Activated naive CD4-positive, alpha-beta T cell treated with anti-CD3 and anti-CD28 coated beads, Interleukin-2, amount 10 ng/mL, durations not matched to agents 7 days and 5 days (primary cell): ENCODE results near the gene IFITM5.

ENCODE experiments used
- CTCF ChIA-PET: fragments of 350-600 bp; sonication (Branson Sonifier 250); formaldehyde crosslinking; loops from one replicate; lab custom pipeline; 2021; ENCODE audit warnings: antibody characterized with exemption; lab: Charles Lee
- DNase-seq: peaks from one replicate; pipeline ENCODE4 v3.0.0-alpha.2; 2020
- H3K27ac Mint-ChIP-seq: one replicate; pipeline ENCODE4 v1.8.0; 2021; ENCODE audit warnings: mild to moderate bottlenecking, moderate library complexity, mixed read lengths
- H3K27me3 Mint-ChIP-seq: one replicate; pipeline ENCODE4 v1.8.0; 2021; ENCODE audit warnings: mild to moderate bottlenecking, mixed read lengths
- H3K36me3 Mint-ChIP-seq: one replicate; pipeline ENCODE4 v1.8.0; 2021; ENCODE audit warnings: mixed read lengths
- H3K4me1 Mint-ChIP-seq: one replicate; pipeline ENCODE4 v1.8.0; 2021; ENCODE audit warnings: mixed read lengths
- H3K4me3 Mint-ChIP-seq: one replicate; pipeline ENCODE4 v1.8.0; 2021; ENCODE audit warnings: mild to moderate bottlenecking, moderate library complexity, mixed read lengths
- H3K9me3 Mint-ChIP-seq: one replicate; pipeline ENCODE4 v1.8.0; 2021; ENCODE audit warnings: mixed read lengths

The IFITM5 gene

DNA sequence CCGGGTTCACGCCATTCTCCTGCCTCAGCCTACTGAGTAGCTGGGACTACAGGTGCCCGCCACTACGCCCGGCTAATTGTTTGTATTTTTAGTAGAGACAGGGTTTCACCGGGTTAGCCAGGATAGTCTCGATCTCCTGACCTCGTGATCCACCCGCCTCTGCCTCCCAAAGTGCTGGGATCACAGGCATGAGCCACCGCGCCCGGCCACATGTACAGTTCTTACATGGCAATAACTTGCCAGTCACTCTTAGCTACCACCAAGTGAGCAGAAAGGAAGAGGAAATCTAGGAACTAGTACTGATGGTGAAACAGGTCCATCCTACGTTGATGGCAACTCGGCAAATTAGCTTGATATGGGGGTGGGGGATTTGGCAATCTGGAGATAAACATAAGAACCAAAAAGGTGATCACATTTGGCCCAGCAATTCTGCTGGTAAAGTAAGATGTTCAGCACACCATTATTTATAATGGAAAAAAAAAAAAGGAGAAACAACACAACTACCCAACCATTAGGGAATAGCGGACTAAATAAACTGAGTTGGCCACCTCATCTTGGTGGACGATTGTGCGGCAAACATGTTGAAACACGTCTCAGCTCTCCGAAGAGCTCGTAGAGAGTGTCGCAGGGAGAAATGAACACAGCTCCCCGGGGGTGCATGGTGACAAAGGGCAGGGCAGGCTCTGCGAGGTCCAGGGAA lies 15.8 kb downstream of the IFITM5 start:
- H3K27ac Mint-ChIP-seq = peak overlapping the region; percentile 86
- no peaks in the 10 kb centered on the region for H3K9me3 Mint-ChIP-seq
- peaks cover 80% of the 10 kb centered on the region for H3K27me3 Mint-ChIP-seq
- CTCF ChIA-PET = interaction anchor here (2.1 to 6.6 kb wide), 3 partner anchors 16 to 33 kb away, joined by 6 to 49 read pairs (median 16); no protein-coding TSS in a partner anchor
- peak overlapping the region; percentile 85 for H3K4me3 Mint-ChIP-seq
- H3K4me1 Mint-ChIP-seq = peaks cover 66% of the 10 kb centered on the region
- peak; percentile 20 for DNase-seq
- peaks cover 54% of the 10 kb centered on the region for H3K36me3 Mint-ChIP-seq

DNA sequence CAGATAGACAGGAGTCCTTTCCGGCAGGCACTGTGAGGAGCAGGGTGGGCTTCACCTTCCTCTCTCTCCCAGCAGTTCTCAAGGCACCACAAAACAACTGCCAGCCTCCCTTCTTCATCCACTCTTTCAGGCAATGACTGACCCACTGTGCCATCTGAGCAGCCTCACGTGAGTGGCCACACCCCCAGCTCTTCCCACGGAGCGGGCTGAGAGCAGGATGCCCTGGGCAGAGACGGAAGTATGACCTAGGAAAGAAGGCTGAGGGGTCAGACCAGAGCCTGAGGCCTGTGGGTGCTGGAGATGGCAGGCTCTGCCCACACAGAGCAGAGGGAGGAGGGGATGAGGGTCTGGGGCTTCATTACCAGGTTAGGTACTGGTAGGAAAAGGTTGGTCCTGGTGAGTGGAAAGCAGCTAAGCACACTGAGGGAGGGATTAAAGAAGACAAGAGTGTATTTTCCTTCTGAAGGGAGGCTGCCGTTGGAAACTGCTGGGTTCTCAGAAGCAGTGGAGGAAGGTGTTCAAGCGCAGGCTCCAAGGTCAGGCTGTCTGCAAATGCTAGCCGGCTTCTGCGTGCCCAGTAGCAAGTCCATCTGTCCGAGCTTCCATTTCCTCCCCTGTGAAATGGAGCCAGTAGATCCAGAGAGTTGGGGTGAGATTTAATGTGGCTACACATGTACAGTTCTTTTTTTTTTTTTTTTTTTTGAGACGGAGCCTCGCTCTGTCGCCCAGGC lies 16.5 kb downstream of the IFITM5 start:
- Mint-ChIP-seq H3K27ac (peak overlapping the region; percentile 86), H3K4me1 (peaks cover 71% of the 10 kb centered on the region)
- peak; percentile 22 for DNase-seq

DNA sequence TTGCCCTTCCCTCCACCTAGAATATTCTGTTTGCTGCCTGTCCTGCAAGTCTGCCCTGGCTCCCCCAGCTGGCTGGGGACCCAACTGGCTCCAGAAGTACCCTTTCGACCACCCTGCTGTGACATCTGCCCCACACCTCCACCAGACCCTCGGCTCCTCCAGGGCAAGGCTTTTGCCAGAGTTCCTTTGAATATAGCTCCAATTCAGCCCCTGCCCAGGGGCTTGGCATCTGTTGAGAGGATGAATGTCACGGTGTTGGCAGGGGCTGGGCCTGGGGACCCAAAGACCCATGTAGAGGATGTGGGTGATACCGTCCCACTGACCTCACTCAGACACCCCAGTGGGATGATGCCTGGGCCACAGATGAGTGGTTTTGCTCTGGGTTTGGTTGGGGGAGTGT lies 17.2 kb downstream of the IFITM5 start:
- H3K36me3 Mint-ChIP-seq = peaks cover 55% of the 10 kb centered on the region
- CTCF ChIA-PET = interaction anchor here (1.2 to 6.6 kb wide), 3 partner anchors 14 to 34 kb away, joined by 5 to 49 read pairs (median 16); no protein-coding TSS in a partner anchor
- peak overlapping the region; percentile 86 for H3K27ac Mint-ChIP-seq
- H3K4me1 Mint-ChIP-seq = peaks cover 75% of the 10 kb centered on the region
- H3K4me3 Mint-ChIP-seq = peak overlapping the region; percentile 85
- H3K27me3 Mint-ChIP-seq = peaks cover 78% of the 10 kb centered on the region
- H3K9me3 Mint-ChIP-seq = peaks cover 2% of the 10 kb centered on the region
- peak; percentile 20 for DNase-seq

More for the DNA sequence above, 16.5 kb downstream of the IFITM5 start:
- CTCF ChIA-PET = interaction anchor here (3.4 to 6.6 kb wide), 2 partner anchors 15 to 32 kb away, joined by 16 to 49 read pairs; no protein-coding TSS in a partner anchor
- H3K9me3 Mint-ChIP-seq = no peaks in the 10 kb centered on the region
- H3K36me3 Mint-ChIP-seq = peaks cover 52% of the 10 kb centered on the region
- H3K27me3 Mint-ChIP-seq = peaks cover 81% of the 10 kb centered on the region
- peak overlapping the region; percentile 85 for H3K4me3 Mint-ChIP-seq

DNA sequence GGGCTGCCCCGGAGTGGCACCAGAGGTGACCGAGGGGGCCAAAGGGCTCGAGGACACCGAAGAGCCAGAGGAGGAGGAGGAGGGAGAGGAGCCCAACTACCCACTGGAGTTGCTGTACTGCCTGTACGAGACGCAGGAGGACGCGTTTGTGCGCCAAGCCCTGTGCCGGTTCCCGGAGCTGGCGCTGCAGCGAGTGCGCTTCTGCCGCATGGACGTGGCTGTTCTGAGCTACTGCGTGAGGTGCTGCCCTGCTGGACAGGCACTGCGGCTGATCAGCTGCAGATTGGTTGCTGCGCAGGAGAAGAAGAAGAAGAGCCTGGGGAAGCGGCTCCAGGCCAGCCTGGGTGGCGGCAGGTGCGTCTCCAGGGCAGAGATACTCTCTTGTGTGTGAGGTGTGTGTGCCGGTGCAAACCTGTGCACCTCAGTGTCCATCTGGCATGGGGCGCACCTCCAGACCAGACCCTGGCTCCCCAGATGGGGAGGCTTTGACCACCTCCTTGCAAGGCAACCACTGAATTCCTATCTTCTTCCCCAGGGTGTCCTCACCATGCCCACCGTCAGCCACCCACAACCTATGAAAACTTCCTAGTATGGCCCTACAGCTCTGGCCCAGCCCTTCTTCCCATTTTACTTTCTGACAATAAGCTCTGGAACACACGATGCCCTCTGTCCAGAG lies 17.7 kb downstream of the IFITM5 start:
- peaks cover 6% of the 10 kb centered on the region for H3K9me3 Mint-ChIP-seq
- peaks cover 74% of the 10 kb centered on the region for H3K4me1 Mint-ChIP-seq
- peaks cover 61% of the 10 kb centered on the region for H3K36me3 Mint-ChIP-seq
- H3K27ac Mint-ChIP-seq = peak overlapping the region; percentile 86
- CTCF ChIA-PET = interaction anchor here (1.2 to 6.6 kb wide), 4 partner anchors 14 to 33 kb away, joined by 5 to 49 read pairs (median 12); no protein-coding TSS in a partner anchor
- peaks cover 79% of the 10 kb centered on the region for H3K27me3 Mint-ChIP-seq
- no peak for DNase-seq
- H3K4me3 Mint-ChIP-seq = peak overlapping the region; percentile 85

DNA sequence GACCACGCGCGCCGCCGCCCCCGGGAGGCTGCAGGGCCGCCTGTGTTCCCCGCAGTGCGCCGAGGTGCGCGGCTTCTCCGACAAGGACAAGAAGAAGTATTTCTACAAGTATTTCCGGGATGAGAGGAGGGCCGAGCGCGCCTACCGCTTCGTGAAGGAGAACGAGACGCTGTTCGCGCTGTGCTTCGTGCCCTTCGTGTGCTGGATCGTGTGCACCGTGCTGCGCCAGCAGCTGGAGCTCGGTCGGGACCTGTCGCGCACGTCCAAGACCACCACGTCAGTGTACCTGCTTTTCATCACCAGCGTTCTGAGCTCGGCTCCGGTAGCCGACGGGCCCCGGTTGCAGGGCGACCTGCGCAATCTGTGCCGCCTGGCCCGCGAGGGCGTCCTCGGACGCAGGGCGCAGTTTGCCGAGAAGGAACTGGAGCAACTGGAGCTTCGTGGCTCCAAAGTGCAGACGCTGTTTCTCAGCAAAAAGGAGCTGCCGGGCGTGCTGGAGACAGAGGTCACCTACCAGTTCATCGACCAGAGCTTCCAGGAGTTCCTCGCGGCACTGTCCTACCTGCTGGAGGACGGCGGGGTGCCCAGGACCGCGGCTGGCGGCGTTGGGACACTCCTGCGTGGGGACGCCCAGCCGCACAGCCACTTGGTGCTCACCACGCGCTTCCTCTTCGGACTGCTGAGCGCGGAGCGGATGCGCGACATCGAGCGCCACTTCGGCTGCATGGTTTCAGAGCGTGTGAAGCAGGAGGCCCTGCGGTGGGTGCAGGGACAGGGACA lies 18.4 kb downstream of the IFITM5 start:
- peaks cover 66% of the 10 kb centered on the region for H3K36me3 Mint-ChIP-seq
- peaks cover 10% of the 10 kb centered on the region for H3K9me3 Mint-ChIP-seq
- H3K4me1 Mint-ChIP-seq = peaks cover 68% of the 10 kb centered on the region
- H3K27ac Mint-ChIP-seq = peak overlapping the region; percentile 86
- H3K27me3 Mint-ChIP-seq = peaks cover 82% of the 10 kb centered on the region
- CTCF ChIA-PET = interaction anchor here (1.2 to 6.6 kb wide), 4 partner anchors 13 to 32 kb away, joined by 5 to 49 read pairs (median 12); no protein-coding TSS in a partner anchor
- peak; percentile 69 for DNase-seq
- peak overlapping the region; percentile 85 for H3K4me3 Mint-ChIP-seq

DNA sequence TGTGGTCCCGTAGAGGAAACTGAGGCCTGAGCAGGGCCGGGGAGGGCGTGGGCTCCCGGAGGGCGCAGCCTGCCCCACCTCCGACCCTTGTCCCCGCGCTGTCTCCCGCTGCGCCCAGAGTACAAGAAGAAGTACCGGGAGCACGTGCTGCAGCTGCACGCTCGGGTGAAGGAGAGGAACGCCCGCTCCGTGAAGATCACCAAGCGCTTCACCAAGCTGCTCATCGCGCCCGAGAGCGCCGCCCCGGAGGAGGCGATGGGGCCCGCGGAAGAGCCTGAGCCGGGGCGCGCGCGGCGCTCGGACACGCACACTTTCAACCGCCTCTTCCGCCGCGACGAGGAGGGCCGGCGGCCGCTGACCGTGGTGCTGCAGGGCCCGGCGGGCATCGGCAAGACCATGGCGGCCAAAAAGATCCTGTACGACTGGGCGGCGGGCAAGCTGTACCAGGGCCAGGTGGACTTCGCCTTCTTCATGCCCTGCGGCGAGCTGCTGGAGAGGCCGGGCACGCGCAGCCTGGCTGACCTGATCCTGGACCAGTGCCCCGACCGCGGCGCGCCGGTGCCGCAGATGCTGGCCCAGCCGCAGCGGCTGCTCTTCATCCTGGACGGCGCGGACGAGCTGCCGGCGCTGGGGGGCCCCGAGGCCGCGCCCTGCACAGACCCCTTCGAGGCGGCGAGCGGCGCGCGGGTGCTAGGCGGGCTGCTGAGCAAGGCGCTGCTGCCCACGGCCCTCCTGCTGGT lies 19.2 kb downstream of the IFITM5 start:
- peak; percentile 72 for DNase-seq
- H3K27ac Mint-ChIP-seq = peak overlapping the region; percentile 91
- H3K9me3 Mint-ChIP-seq = peaks cover 10% of the 10 kb centered on the region
- peak overlapping the region; percentile 85 for H3K4me3 Mint-ChIP-seq
- H3K4me1 Mint-ChIP-seq = peaks cover 63% of the 10 kb centered on the region
- H3K36me3 Mint-ChIP-seq = peaks cover 63% of the 10 kb centered on the region
- peaks cover 82% of the 10 kb centered on the region for H3K27me3 Mint-ChIP-seq
- CTCF ChIA-PET = interaction anchor here (2.1 to 6.6 kb wide), 3 partner anchors 12 to 29 kb away, joined by 7 to 49 read pairs (median 16); no protein-coding TSS in a partner anchor

DNA sequence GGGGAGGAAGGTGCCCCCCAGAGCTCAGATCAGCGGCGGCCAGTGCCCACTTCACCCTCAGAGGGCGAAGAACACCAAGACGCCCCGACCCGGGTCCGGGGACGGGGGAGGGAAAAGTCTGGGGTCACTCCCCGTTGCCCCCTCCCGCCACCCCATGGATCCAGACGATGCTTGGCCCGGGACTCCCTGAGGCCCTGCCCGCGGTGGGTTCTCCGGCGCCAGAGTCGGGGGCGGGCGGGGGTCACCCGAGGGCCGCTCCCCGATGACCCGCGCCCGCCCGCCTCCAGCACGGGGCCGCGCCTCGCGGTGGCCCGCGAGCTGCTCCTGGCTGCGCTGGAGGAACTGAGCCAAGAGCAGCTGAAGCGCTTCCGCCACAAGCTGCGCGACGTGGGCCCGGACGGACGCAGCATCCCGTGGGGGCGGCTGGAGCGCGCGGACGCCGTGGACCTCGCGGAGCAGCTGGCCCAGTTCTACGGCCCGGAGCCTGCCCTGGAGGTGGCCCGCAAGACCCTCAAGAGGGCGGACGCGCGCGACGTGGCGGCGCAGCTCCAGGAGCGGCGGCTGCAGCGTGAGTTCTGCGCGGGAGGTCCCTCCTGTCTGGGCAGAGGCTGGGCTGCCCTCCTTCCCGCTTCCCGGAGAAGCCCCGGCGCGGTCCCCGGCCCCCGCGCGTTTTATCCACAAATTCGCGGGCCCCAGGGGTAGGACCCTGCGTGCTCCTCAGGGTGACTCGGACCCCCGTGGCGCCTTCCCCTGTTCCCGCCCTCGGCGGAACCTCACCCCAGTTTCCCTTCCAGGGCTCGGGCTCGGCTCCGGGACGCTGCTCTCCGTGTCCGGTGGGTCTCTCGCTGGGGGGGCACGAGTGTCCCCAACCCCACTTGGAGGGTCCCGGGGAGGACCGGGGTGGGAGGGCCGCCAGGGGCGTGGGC lies 20.0 kb downstream of the IFITM5 start:
- Mint-ChIP-seq H3K9me3 (peaks cover 10% of the 10 kb centered on the region), H3K4me1 (peaks cover 59% of the 10 kb centered on the region), H3K36me3 (peaks cover 62% of the 10 kb centered on the region), H3K27ac (peak overlapping the region; percentile 96), H3K4me3 (peak overlapping the region; percentile 88), H3K27me3 (peaks cover 80% of the 10 kb centered on the region)
- CTCF ChIA-PET = interaction anchor here (1.0 to 6.6 kb wide), 3 partner anchors 12 to 28 kb away, joined by 4 to 49 read pairs (median 7); no protein-coding TSS in a partner anchor
- DNase-seq = peak; percentile 48

DNA sequence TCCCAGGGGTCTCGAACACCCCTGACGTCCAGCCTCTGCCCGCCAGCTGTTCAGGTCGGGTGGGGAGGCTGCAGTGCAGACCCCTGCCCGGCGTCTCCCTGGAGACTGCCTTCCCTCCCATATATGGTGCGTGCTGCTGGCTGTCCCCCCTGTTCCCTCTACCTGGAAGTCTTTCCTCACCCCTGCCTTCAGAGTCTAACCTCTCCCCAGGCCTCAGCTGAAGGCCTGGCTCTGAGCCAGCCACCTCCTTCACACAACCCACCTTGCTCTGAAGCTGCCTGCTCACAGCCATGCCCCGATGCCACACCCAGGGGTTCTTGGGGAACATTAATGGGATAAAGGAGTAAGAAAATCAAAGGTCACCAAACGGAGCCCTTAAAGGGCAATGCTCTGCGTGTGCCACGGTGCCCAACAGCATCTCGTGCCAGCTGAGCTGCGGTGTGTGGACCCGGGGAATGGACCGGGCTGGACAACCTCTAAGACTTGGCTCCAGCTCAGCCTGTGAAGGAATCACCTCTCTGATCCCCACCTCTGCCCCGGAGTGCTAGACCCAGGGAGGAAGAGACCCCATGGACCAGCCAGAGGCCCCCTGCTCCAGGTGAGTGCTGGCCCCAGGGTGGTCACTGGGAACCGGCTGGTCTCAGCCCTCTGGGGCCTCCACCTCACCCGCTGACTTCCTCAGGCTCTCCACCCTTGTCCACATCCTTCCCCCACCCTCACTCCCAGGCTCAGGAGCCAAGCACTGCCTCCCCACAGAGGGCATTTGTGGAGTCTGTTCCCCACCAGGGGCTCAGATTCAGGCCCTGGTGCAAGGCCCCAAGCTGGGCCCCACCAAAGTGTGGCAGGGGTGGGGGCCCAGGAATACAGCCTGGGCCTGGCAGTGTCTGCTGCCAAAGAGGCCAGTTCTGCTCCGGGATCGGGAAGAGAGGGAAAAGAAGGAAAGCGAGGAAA lies 21.1 kb downstream of the IFITM5 start, which contains the start of gene NLRP6:
TSS of gene NLRP6 (plus strand) at position 407 of the 951 bp plus-strand sequence. CDS start at position 570, 163 bp downstream.
- peaks cover 84% of the 10 kb centered on the region for H3K27me3 Mint-ChIP-seq
- peaks cover 10% of the 10 kb centered on the region for H3K9me3 Mint-ChIP-seq
- peaks cover 57% of the 10 kb centered on the region for H3K36me3 Mint-ChIP-seq
- H3K4me1 Mint-ChIP-seq = peaks cover 52% of the 10 kb centered on the region
- peak; percentile 35 for DNase-seq
- peak within 1 kb of the TSS; percentile 96 for H3K27ac Mint-ChIP-seq
- CTCF ChIA-PET = interaction anchor here (0.8 to 6.6 kb wide), 3 partner anchors 11 to 29 kb away, joined by 3 to 49 read pairs (median 4); partner anchors contain the start of gene IFITM2
- peak within 1 kb of the TSS; percentile 88 for H3K4me3 Mint-ChIP-seq

DNA sequence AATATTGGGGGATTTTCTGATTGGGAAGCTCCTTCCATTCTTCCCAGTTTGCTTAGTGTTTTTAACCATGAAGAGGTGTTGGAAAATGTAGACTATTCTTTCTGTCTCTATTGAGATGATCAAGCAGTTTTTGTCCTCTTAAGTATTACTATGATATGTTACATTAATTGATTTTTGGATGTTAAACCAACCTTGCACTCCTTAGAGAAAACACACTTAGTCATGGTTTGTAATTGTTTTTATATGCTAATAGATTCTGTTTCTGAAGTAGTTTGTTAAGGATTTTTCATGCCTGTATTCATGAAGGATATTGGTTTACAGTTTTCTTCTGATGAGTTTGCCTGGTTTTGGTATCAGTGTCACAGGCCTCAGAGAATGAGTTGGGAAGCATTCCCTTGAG lies 23.1 kb downstream of the IFITM5 start:
- CTCF ChIA-PET = interaction anchor here (1.1 kb wide), 1 partner anchor 26 kb away, joined by 3 read pairs; no protein-coding TSS in a partner anchor
- peaks cover 80% of the 10 kb centered on the region for H3K27me3 Mint-ChIP-seq
- peaks cover 45% of the 10 kb centered on the region for H3K36me3 Mint-ChIP-seq
- H3K4me1 Mint-ChIP-seq = peaks cover 40% of the 10 kb centered on the region
- DNase-seq = no peak
- peaks cover 10% of the 10 kb centered on the region for H3K9me3 Mint-ChIP-seq
- H3K27ac Mint-ChIP-seq = no peak overlapping the region
- no peak overlapping the region for H3K4me3 Mint-ChIP-seq

DNA sequence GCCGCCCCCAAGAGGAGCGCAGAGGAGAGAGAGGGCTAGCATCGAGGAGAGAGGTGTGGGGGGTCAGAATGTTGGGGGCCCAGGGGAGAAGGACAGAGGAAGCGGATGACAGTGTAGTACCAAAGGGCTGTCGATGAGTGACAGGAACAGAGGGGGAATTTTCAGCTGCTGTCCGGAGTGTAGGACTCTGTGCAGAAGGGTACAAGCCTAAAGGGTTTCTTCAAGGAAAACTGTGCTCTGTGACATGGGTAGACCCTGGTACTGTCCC lies 26.5 kb downstream of the IFITM5 start:
- DNase-seq = no peak
- Mint-ChIP-seq H3K36me3 (peaks cover 38% of the 10 kb centered on the region), H3K4me1 (peaks cover 49% of the 10 kb centered on the region)

More for the DNA sequence above, 26.5 kb downstream of the IFITM5 start:
- H3K27me3 Mint-ChIP-seq = peaks cover 48% of the 10 kb centered on the region
- no peak overlapping the region for H3K27ac Mint-ChIP-seq
- no peak overlapping the region for H3K4me3 Mint-ChIP-seq
- peaks cover 10% of the 10 kb centered on the region for H3K9me3 Mint-ChIP-seq
- CTCF ChIA-PET = no interaction called here
